IMR-90 (cell line): ENCODE results near the gene RASSF3. TPM values are rescaled to one million over a fixed set of nuclear protein-coding genes. Genes with fewer than 3 reads are reported as not detected.

Experiments
- ATAC-seq: fragments of 200-7000 bp; cut with Tn5 transposase; 2 replicates; pipeline ENCODE4 v1.9.1; 2020; ENCODE audit warnings: low read depth, mild to moderate bottlenecking, moderate library complexity
- BruUV-seq: library from RNA; stranded (reverse); fragments of 400-500 nt; replicated peaks from 2 replicates; lab custom pipeline; 2021; lab: Mats Ljungman, UMichigan
- CTCF ChIA-PET: fragments of 300-600 bp; formaldehyde crosslinking; extraction: SDS; loops from one replicate; lab custom pipeline; 2021; ENCODE audit warnings: antibody characterized with exemption; lab: Yijun Ruan, JAX
- POLR2A ChIA-PET: fragments of 300-600 bp; sonication (Branson Sonifier 250); formaldehyde crosslinking; loops from one replicate; lab custom pipeline; 2022; ENCODE audit warnings: antibody characterized with exemption; ENCODE audit not compliant: unreplicated experiment; lab: Charles Lee
- DNase-seq: peaks from one replicate; pipeline ENCODE4 v3.0.0; 2013
- H2AFZ ChIP-seq: replicated peaks from 2 replicates; pipeline ENCODE3; 2013; ENCODE audit warnings: low read length, mild to moderate bottlenecking; ENCODE audit not compliant: poor library complexity
- H2AK5ac ChIP-seq: 2 replicates; pipeline ENCODE4 v1.6.1; 2013; ENCODE audit warnings: low read depth, low read length, inconsistent platforms
- H2AK9ac ChIP-seq: replicated peaks from 2 replicates; pipeline ENCODE3; 2013; ENCODE audit warnings: mild to moderate bottlenecking, low read depth, low read length, moderate library complexity; ENCODE audit not compliant: poor library complexity
- H2BK120ac ChIP-seq: 2 replicates; pipeline ENCODE4 v1.6.1; 2013; ENCODE audit warnings: low read depth, low read length, inconsistent platforms
- H2BK15ac ChIP-seq: 3 replicates; pipeline ENCODE4 v1.6.1; 2013; ENCODE audit warnings: low read depth, low read length, inconsistent platforms
- H2BK20ac ChIP-seq: 2 replicates; pipeline ENCODE4 v1.6.1; 2013; ENCODE audit warnings: low read depth, mild to moderate bottlenecking, inconsistent platforms, low read length, moderate library complexity
- H2BK5ac ChIP-seq: 2 replicates; pipeline ENCODE4 v1.6.1; 2013; ENCODE audit warnings: mild to moderate bottlenecking, low read depth, low read length, inconsistent platforms; ENCODE audit not compliant: poor library complexity, severe bottlenecking
- H3K14ac ChIP-seq: replicated peaks from 2 replicates; pipeline ENCODE4 v1.6.1; 2013; ENCODE audit warnings: low read depth, low read length, inconsistent platforms
- H3K18ac ChIP-seq: 2 replicates; pipeline ENCODE4 v1.6.1; 2013; ENCODE audit warnings: low read depth, low read length, control low read depth
- H3K23ac ChIP-seq: 2 replicates; pipeline ENCODE4 v1.6.1; 2013; ENCODE audit warnings: low read depth, low read length, inconsistent platforms
- H3K27ac ChIP-seq: 2 replicates; pipeline ENCODE4 v1.5.1; 2013; ENCODE audit warnings: mild to moderate bottlenecking, control low read depth, low read length; ENCODE audit not compliant: insufficient read depth
- H3K27me3 ChIP-seq: 2 replicates; pipeline ENCODE4 v1.6.1; 2013; ENCODE audit warnings: low read length; ENCODE audit not compliant: control insufficient read depth, insufficient read depth
- H3K36me3 ChIP-seq: 2 replicates; pipeline ENCODE4 v1.6.1; 2013; ENCODE audit warnings: low read length, mixed read lengths; ENCODE audit not compliant: control insufficient read depth, insufficient read depth
- H3K4ac ChIP-seq: 2 replicates; pipeline ENCODE4 v1.6.1; 2013; ENCODE audit warnings: low read depth, low read length, inconsistent platforms
- H3K4me1 ChIP-seq: 2 replicates; pipeline ENCODE4 v1.6.1; 2013; ENCODE audit warnings: low read length, mixed read lengths; ENCODE audit not compliant: control insufficient read depth, insufficient read depth
- H3K4me2 ChIP-seq: 2 replicates; pipeline ENCODE4 v1.6.1; 2013; ENCODE audit warnings: low read depth, mild to moderate bottlenecking, control low read depth, low read length, moderate library complexity
- H3K4me3 ChIP-seq: 2 replicates; pipeline ENCODE4 v1.5.1; 2013; ENCODE audit warnings: low read depth, mild to moderate bottlenecking, control low read depth, low read length, moderate library complexity; ENCODE audit not compliant: insufficient read depth
- H3K56ac ChIP-seq: 2 replicates; pipeline ENCODE4 v1.6.1; 2013; ENCODE audit warnings: low read length, inconsistent platforms; ENCODE audit not compliant: insufficient read depth; ENCODE audit errors: extremely low read depth
- H3K79me1 ChIP-seq, 2 experiments: 2 replicates each; pipeline ENCODE4 v1.6.1; 2013; ENCODE audit warnings: low read length in 2 of 2, inconsistent platforms in 1 of 2, low read depth in 1 of 2
- H3K9ac ChIP-seq: 2 replicates; pipeline ENCODE4 v1.6.1; 2013; ENCODE audit warnings: low read depth, low read length, control low read depth
- H3K9me1 ChIP-seq: 2 replicates; pipeline ENCODE4 v1.6.1; 2013; ENCODE audit warnings: low read length, inconsistent platforms; ENCODE audit not compliant: insufficient read depth
- H3K9me3 ChIP-seq: 2 replicates; pipeline ENCODE4 v1.6.1; 2013; ENCODE audit warnings: low read length; ENCODE audit not compliant: control insufficient read depth, insufficient read depth
- H4K20me1 ChIP-seq: 2 replicates; pipeline ENCODE4 v1.6.1; 2013; ENCODE audit warnings: low read length, inconsistent platforms; ENCODE audit not compliant: insufficient read depth
- H4K5ac ChIP-seq: 2 replicates; pipeline ENCODE4 v1.6.1; 2013; ENCODE audit warnings: mild to moderate bottlenecking, low read depth, low read length, control low read depth
- H4K8ac ChIP-seq, 2 experiments: 2 replicates each; pipeline ENCODE4 v1.6.1; 2013; ENCODE audit warnings: low read depth in 2 of 2, low read length in 2 of 2, control low read depth in 1 of 2, inconsistent platforms in 1 of 2
- H4K91ac ChIP-seq: 2 replicates; pipeline ENCODE4 v1.6.1; 2013; ENCODE audit warnings: low read depth, low read length, inconsistent platforms; ENCODE audit not compliant: insufficient read depth
- CEBPB ChIP-seq: IDR thresholded peaks from 2 replicates; pipeline ENCODE4 v1.6.1; 2012; ENCODE audit warnings: low read depth, low read length, improper control_type of control experiment
- ELK1 ChIP-seq: fragments of 150-350 bp; IDR thresholded peaks from 2 replicates; pipeline ENCODE4 v1.6.1; 2016; ENCODE audit warnings: low read depth, mild to moderate bottlenecking, low read length, moderate library complexity, borderline replicate concordance
- FOS ChIP-seq: fragments of 150-350 bp; IDR thresholded peaks from 2 replicates; pipeline ENCODE4 v1.6.1; 2016; ENCODE audit warnings: low read depth, low read length
- MXI1 ChIP-seq: IDR thresholded peaks from 2 replicates; pipeline ENCODE4 v1.6.1; 2012; ENCODE audit warnings: low read depth, mild to moderate bottlenecking, low read length, moderate library complexity, borderline replicate concordance
- RFX5 ChIP-seq: IDR thresholded peaks from 2 replicates; pipeline ENCODE4 v1.8.0; 2012; ENCODE audit warnings: low read depth, mild to moderate bottlenecking, low read length, moderate library complexity
- WGBS, 2 experiments: methylation state at CpG; one replicate each; pipeline versions ENCODE4 v1.1.5 to v1.1.7; 2013; ENCODE audit warnings: missing lambda C conversion rate in 2 of 2; ENCODE audit not compliant: insufficient read length in 1 of 2; ENCODE audit errors: extremely low coverage in 2 of 2; 5-methylcytosine and 5-hydroxymethylcytosine counted together
- dilution Hi-C: fragments of 300-500 bp; cut with HindIII; formaldehyde crosslinking; loops from one replicate; pipeline ENCODE4 v1.14.3; 2018; ENCODE audit warnings: low sequenced_read_pairs; ENCODE audit not compliant: unreplicated experiment
- in situ Hi-C: fragments of 300-500 bp; cut with MboI; formaldehyde crosslinking; loops from 3 replicates; pipeline ENCODE4 v1.14.3; 2019; ENCODE audit warnings: low sequenced_read_pairs, inconsistent platforms, mixed read lengths
- intact Hi-C: fragments of 100-400 bp; cut with micrococcal nuclease; formaldehyde crosslinking; loops from 2 replicates; pipeline ENCODE4 v1.10.0; 2022
- polyA plus RNA-seq, 3 experiments: library from polyadenylated mRNA; depleted of rRNA; stranded (reverse); fragments of >200 nt; gene quantifications; 2 replicates each; pipeline ENCODE4 v1.2.3, GENCODE V29; 2012; ENCODE audit warnings: low replicate concordance in 1 of 3
- total RNA-seq: library from RNA; depleted of rRNA; stranded (reverse); fragments of >200 nt; gene quantifications from 2 replicates; pipeline ENCODE4 v1.2.3, GENCODE V29; 2012

Gene RASSF3
- total and polyA plus RNA-seq, 2 of the 4 experiments (the other 2 are of a cell fraction), result 18.7 to 39.3 TPM

GRCh38 chr12:64561302-64562136 is 48.8 kb upstream of the RASSF3 start:
- Histone ChIP-seq H2AK5ac (peak overlapping the region; percentile 40), H3K4me2 (peak overlapping the region; percentile 53), H3K23ac (peak overlapping the region; percentile 57; the same call in 1 of the 2 replicates), H2BK15ac (peak overlapping the region; percentile 24; the same call in 1 of the 3 replicates), H4K20me1 (0 out of 2 replicates have a peak, but pooled peaks cover 3% of the 10 kb centered on the region), H3K4me3 (no peak overlapping the region), H3K9ac (no peak overlapping the region), H2BK5ac (peak overlapping the region; percentile 58), H3K36me3 (no peaks in the 10 kb centered on the region), H3K14ac (peak overlapping the region; percentile 64), H4K5ac (peak overlapping the region; percentile 31; the same call in 1 of the 2 replicates), H2BK120ac (peak overlapping the region; percentile 81), H3K56ac (peak overlapping the region; percentile 39; the same call in 1 of the 2 replicates), H2AFZ (peak overlapping the region; percentile 50), H4K91ac (peak overlapping the region; percentile 55; the same call in 1 of the 2 replicates), H3K79me1 (no peaks in the 10 kb centered on the region), H3K4ac (peak overlapping the region; percentile 67), H2AK9ac (no peak overlapping the region), H3K27ac (peak overlapping the region; percentile 67; the same call in 1 of the 2 replicates), H4K8ac (peak overlapping the region in 1 of 2 experiments; percentile 77; a peak in 2 of 4 replicates), H3K9me3 (no peaks in the 10 kb centered on the region), H3K9me1 (peaks cover 13% of the 10 kb centered on the region), H3K4me1 (peaks cover 17% of the 10 kb centered on the region), H3K27me3 (no peaks in the 10 kb centered on the region), H2BK20ac (peak overlapping the region; percentile 92), H3K18ac (peak overlapping the region; percentile 2)
- no TSS peak for BruUV-seq
- CTCF ChIA-PET, result interaction anchor here (1.0 to 1.9 kb wide), 2 partner anchors 12 kb away, joined by 5 to 15 read pairs; no protein-coding TSS in a partner anchor
- DNase-seq (no peak), ATAC-seq (no peak)
- intact Hi-C loops, result loop anchor here (1.0 to 2.0 kb wide), 2 partner anchors 23 to 50 kb away; no protein-coding TSS in a partner anchor
- in situ Hi-C loops, result loop anchor here (5.0 kb wide), 1 partner anchor 46 kb away; no protein-coding TSS in a partner anchor
- dilution Hi-C loops, result no loop called here
- POLR2A ChIA-PET, result interaction anchor here (0.5 kb wide), 1 partner anchor 7 kb away, joined by 3 read pairs; no protein-coding TSS in a partner anchor
- WGBS, 2 experiments, result no CpG with 5 or more reads among the region's 9 CpGs
- TF ChIP-seq RFX5 (no peak), MXI1 (0 out of 2 replicates have a peak, but pooled peaks have one; percentile 0), CEBPB (no peak), FOS (no peak), ELK1 (no peak)
